Type B pancreatic cell (in vitro differentiated cells): ENCODE measurements around the gene FAM120B. TPM values are rescaled to one million over a fixed set of nuclear protein-coding genes. Genes with fewer than 3 reads are reported as not detected.
A peak's percentile ranks its signal among the peaks of the same experiment; 100 is the strongest.

ENCODE experiments used
- DNase-seq: peaks from one replicate; pipeline ENCODE4 v3.0.0; 2021; ENCODE audit warnings: mixed read lengths; ENCODE audit not compliant: unreplicated experiment; ENCODE audit errors: extremely low spot score
- H3K27ac Mint-ChIP-seq: 2 replicates; pipeline ENCODE4 v1.8.0; 2021; ENCODE audit warnings: mild to moderate bottlenecking, mixed read lengths
- H3K27me3 Mint-ChIP-seq: 2 replicates; pipeline ENCODE4 v1.8.0; 2021; ENCODE audit warnings: mixed read lengths
- H3K36me3 Mint-ChIP-seq: 2 replicates; pipeline ENCODE4 v1.8.0; 2021; ENCODE audit warnings: mixed read lengths
- H3K4me1 Mint-ChIP-seq: one replicate; pipeline ENCODE4 v1.8.0; 2021; ENCODE audit warnings: mixed read lengths; ENCODE audit not compliant: unreplicated experiment
- H3K4me3 Mint-ChIP-seq: 2 replicates; pipeline ENCODE4 v1.8.0; 2021; ENCODE audit warnings: mild to moderate bottlenecking, mixed read lengths
- H3K9me3 Mint-ChIP-seq: 2 replicates; pipeline ENCODE4 v1.8.0; 2021; ENCODE audit warnings: mixed read lengths
- CTCF ChIP-seq: fragments of 200-600 bp; sonication (generic); conservative IDR thresholded peaks from 2 replicates; pipeline ENCODE4 v1.5.0; 2021; ENCODE audit warnings: antibody characterized with exemption, mild to moderate bottlenecking
- total RNA-seq: library from RNA; stranded (reverse); gene quantifications from 2 replicates; pipeline ENCODE4 v1.2.1, GENCODE V29; 2021; ENCODE audit warnings: low replicate concordance

FAM120B gene
- total RNA-seq, 1 donor from 2014 or later = 40.5 TPM

GRCh38 chr6:170444056-170444591 is 137.6 kb downstream of the FAM120B start:
- H3K9me3 Mint-ChIP-seq = no peaks in the 10 kb centered on the region
- TF ChIP-seq CTCF = no peak
- no peak overlapping the region for H3K27ac Mint-ChIP-seq
- peaks cover 2% of the 10 kb centered on the region for H3K27me3 Mint-ChIP-seq
- no peak overlapping the region for H3K4me3 Mint-ChIP-seq
- no peaks in the 10 kb centered on the region for H3K36me3 Mint-ChIP-seq
- DNase-seq = peak; percentile 60
- peaks cover 17% of the 10 kb centered on the region for H3K4me1 Mint-ChIP-seq

DNA sequence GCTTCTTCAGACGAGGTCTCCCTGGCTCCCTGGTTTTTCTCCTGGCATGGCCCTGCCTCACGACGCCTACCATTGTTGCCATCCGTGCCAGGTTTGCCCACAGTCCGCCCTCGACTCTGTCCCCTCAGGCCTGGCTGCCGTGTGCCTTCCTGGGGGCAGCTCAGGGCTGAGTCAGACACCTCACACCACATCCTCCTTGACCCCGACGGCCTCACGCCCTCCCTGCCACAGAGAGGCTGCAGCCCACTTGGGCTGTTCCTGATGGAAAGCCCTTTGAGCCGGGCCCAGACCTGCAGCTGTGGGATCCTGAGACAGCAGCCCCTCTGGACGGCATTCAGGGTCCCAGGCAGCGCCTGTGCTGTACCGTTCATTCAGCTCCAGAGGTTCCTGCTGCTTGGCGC is 138.3 kb downstream of the FAM120B start:
- H3K27ac Mint-ChIP-seq = no peak overlapping the region
- no peak for TF ChIP-seq CTCF
- H3K4me3 Mint-ChIP-seq = no peak overlapping the region
- peaks cover 2% of the 10 kb centered on the region for H3K27me3 Mint-ChIP-seq
- peak; percentile 42 for DNase-seq
- no peaks in the 10 kb centered on the region for H3K36me3 Mint-ChIP-seq
- no peaks in the 10 kb centered on the region for H3K9me3 Mint-ChIP-seq
- peaks cover 16% of the 10 kb centered on the region for H3K4me1 Mint-ChIP-seq

DNA sequence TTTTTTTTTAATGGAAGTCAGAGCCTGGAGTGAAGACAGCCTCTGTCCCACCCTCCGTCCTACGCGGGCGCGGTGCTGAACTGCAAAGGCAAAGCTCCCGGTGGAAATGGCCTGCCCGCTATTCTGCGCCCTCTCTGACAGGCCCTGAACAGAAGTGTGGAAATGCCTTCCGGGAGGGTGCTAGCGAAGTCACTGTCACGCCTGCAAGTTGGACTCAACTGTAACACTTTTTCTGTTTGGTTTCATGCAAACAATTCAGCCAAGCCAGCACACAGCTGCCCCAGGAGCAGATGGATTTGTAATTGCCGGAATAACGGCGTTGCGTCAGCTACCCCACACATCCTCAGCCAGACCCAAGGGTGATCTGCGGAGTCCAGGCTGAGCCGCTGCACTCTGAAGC is 138.9 kb downstream of the FAM120B start:
- Mint-ChIP-seq H3K9me3 (no peaks in the 10 kb centered on the region), H3K36me3 (no peaks in the 10 kb centered on the region), H3K4me1 (peaks cover 19% of the 10 kb centered on the region), H3K27me3 (peaks cover 2% of the 10 kb centered on the region), H3K27ac (no peak overlapping the region), H3K4me3 (no peak overlapping the region)
- no peak for TF ChIP-seq CTCF
- DNase-seq = peak; percentile 36

GRCh38 chr6:170445971-170446370 is 139.4 kb downstream of the FAM120B start:
- Mint-ChIP-seq H3K4me1 (peaks cover 19% of the 10 kb centered on the region), H3K36me3 (no peaks in the 10 kb centered on the region), H3K4me3 (no peak overlapping the region), H3K27me3 (peaks cover 2% of the 10 kb centered on the region), H3K9me3 (no peaks in the 10 kb centered on the region), H3K27ac (no peak overlapping the region)
- TF ChIP-seq CTCF = no peak
- no peak for DNase-seq

DNA sequence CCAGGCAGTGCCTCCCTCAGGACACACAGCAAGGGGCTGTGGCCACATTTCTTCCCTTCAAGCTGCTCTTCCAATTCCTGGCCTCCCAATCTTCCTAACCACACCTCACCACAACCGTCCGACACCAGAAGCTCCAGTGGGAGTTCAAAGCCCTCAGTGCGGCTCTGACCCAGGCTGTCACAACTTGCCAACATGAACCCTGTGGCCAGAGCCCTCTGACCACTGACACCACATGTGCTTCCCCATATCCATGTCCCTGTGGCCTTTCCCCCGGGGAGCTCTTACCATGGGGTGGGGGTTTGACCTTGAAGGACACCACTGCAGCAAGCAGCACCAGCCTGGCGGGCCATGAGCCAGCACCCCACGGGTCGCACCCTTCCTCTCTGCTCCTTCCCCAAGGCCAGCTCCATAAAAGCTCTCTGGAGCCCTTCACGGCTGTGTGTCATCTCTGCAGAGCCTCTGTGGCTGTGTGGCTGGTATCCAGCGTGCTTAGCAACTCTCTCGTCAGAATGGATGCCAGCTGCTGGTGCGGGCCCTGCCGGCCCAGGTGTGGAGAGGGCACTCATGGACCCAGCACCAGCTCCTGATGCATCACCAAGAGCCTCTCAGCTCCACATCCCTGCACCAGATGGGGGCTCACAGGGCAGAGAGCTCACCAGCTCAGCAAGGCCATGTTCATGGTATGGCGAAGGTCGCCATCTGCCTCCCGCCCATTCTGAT is 140.4 kb downstream of the FAM120B start:
- Mint-ChIP-seq H3K27ac (peak overlapping the region; percentile 48), H3K36me3 (no peaks in the 10 kb centered on the region), H3K4me1 (peaks cover 14% of the 10 kb centered on the region), H3K9me3 (no peaks in the 10 kb centered on the region), H3K27me3 (peaks cover 2% of the 10 kb centered on the region), H3K4me3 (no peak overlapping the region)
- peak; percentile 58 for DNase-seq
- TF ChIP-seq CTCF = no peak
